IMR-90 (cell line): ENCODE results near the gene MAPRE3. TPM values are rescaled to one million over a fixed set of nuclear protein-coding genes. Genes with fewer than 3 reads are reported as not detected.

Experiments used
- ATAC-seq: fragments of 200-7000 bp; cut with Tn5 transposase; 2 replicates; pipeline ENCODE4 v1.9.1; 2020; ENCODE audit warnings: low read depth, mild to moderate bottlenecking, moderate library complexity
- BruUV-seq: library from RNA; stranded (reverse); fragments of 400-500 nt; replicated peaks from 2 replicates; lab custom pipeline; 2021; lab: Mats Ljungman, UMichigan
- CTCF ChIA-PET: fragments of 300-600 bp; formaldehyde crosslinking; extraction: SDS; loops from one replicate; lab custom pipeline; 2021; ENCODE audit warnings: antibody characterized with exemption; lab: Yijun Ruan, JAX
- POLR2A ChIA-PET: fragments of 300-600 bp; sonication (Branson Sonifier 250); formaldehyde crosslinking; loops from one replicate; lab custom pipeline; 2022; ENCODE audit warnings: antibody characterized with exemption; ENCODE audit not compliant: unreplicated experiment; lab: Charles Lee
- DNase-seq: peaks from one replicate; pipeline ENCODE4 v3.0.0; 2013
- H2AFZ ChIP-seq: replicated peaks from 2 replicates; pipeline ENCODE3; 2013; ENCODE audit warnings: low read length, mild to moderate bottlenecking; ENCODE audit not compliant: poor library complexity
- H2AK5ac ChIP-seq: 2 replicates; pipeline ENCODE4 v1.6.1; 2013; ENCODE audit warnings: low read depth, low read length, inconsistent platforms
- H2AK9ac ChIP-seq: replicated peaks from 2 replicates; pipeline ENCODE3; 2013; ENCODE audit warnings: mild to moderate bottlenecking, low read depth, low read length, moderate library complexity; ENCODE audit not compliant: poor library complexity
- H2BK120ac ChIP-seq: 2 replicates; pipeline ENCODE4 v1.6.1; 2013; ENCODE audit warnings: low read depth, low read length, inconsistent platforms
- H2BK15ac ChIP-seq: 3 replicates; pipeline ENCODE4 v1.6.1; 2013; ENCODE audit warnings: low read depth, low read length, inconsistent platforms
- H2BK20ac ChIP-seq: 2 replicates; pipeline ENCODE4 v1.6.1; 2013; ENCODE audit warnings: low read depth, mild to moderate bottlenecking, inconsistent platforms, low read length, moderate library complexity
- H2BK5ac ChIP-seq: 2 replicates; pipeline ENCODE4 v1.6.1; 2013; ENCODE audit warnings: mild to moderate bottlenecking, low read depth, low read length, inconsistent platforms; ENCODE audit not compliant: poor library complexity, severe bottlenecking
- H3K14ac ChIP-seq: replicated peaks from 2 replicates; pipeline ENCODE4 v1.6.1; 2013; ENCODE audit warnings: low read depth, low read length, inconsistent platforms
- H3K18ac ChIP-seq: 2 replicates; pipeline ENCODE4 v1.6.1; 2013; ENCODE audit warnings: low read depth, low read length, control low read depth
- H3K23ac ChIP-seq: 2 replicates; pipeline ENCODE4 v1.6.1; 2013; ENCODE audit warnings: low read depth, low read length, inconsistent platforms
- H3K27ac ChIP-seq: 2 replicates; pipeline ENCODE4 v1.5.1; 2013; ENCODE audit warnings: mild to moderate bottlenecking, control low read depth, low read length; ENCODE audit not compliant: insufficient read depth
- H3K27me3 ChIP-seq: 2 replicates; pipeline ENCODE4 v1.6.1; 2013; ENCODE audit warnings: low read length; ENCODE audit not compliant: control insufficient read depth, insufficient read depth
- H3K36me3 ChIP-seq: 2 replicates; pipeline ENCODE4 v1.6.1; 2013; ENCODE audit warnings: low read length, mixed read lengths; ENCODE audit not compliant: control insufficient read depth, insufficient read depth
- H3K4ac ChIP-seq: 2 replicates; pipeline ENCODE4 v1.6.1; 2013; ENCODE audit warnings: low read depth, low read length, inconsistent platforms
- H3K4me1 ChIP-seq: 2 replicates; pipeline ENCODE4 v1.6.1; 2013; ENCODE audit warnings: low read length, mixed read lengths; ENCODE audit not compliant: control insufficient read depth, insufficient read depth
- H3K4me2 ChIP-seq: 2 replicates; pipeline ENCODE4 v1.6.1; 2013; ENCODE audit warnings: low read depth, mild to moderate bottlenecking, control low read depth, low read length, moderate library complexity
- H3K4me3 ChIP-seq: 2 replicates; pipeline ENCODE4 v1.5.1; 2013; ENCODE audit warnings: low read depth, mild to moderate bottlenecking, control low read depth, low read length, moderate library complexity; ENCODE audit not compliant: insufficient read depth
- H3K56ac ChIP-seq: 2 replicates; pipeline ENCODE4 v1.6.1; 2013; ENCODE audit warnings: low read length, inconsistent platforms; ENCODE audit not compliant: insufficient read depth; ENCODE audit errors: extremely low read depth
- H3K79me1 ChIP-seq, 2 experiments: 2 replicates each; pipeline ENCODE4 v1.6.1; 2013; ENCODE audit warnings: low read length in 2 of 2, inconsistent platforms in 1 of 2, low read depth in 1 of 2
- H3K9ac ChIP-seq: 2 replicates; pipeline ENCODE4 v1.6.1; 2013; ENCODE audit warnings: low read depth, low read length, control low read depth
- H3K9me1 ChIP-seq: 2 replicates; pipeline ENCODE4 v1.6.1; 2013; ENCODE audit warnings: low read length, inconsistent platforms; ENCODE audit not compliant: insufficient read depth
- H3K9me3 ChIP-seq: 2 replicates; pipeline ENCODE4 v1.6.1; 2013; ENCODE audit warnings: low read length; ENCODE audit not compliant: control insufficient read depth, insufficient read depth
- H4K20me1 ChIP-seq: 2 replicates; pipeline ENCODE4 v1.6.1; 2013; ENCODE audit warnings: low read length, inconsistent platforms; ENCODE audit not compliant: insufficient read depth
- H4K5ac ChIP-seq: 2 replicates; pipeline ENCODE4 v1.6.1; 2013; ENCODE audit warnings: mild to moderate bottlenecking, low read depth, low read length, control low read depth
- H4K8ac ChIP-seq, 2 experiments: 2 replicates each; pipeline ENCODE4 v1.6.1; 2013; ENCODE audit warnings: low read depth in 2 of 2, low read length in 2 of 2, control low read depth in 1 of 2, inconsistent platforms in 1 of 2
- H4K91ac ChIP-seq: 2 replicates; pipeline ENCODE4 v1.6.1; 2013; ENCODE audit warnings: low read depth, low read length, inconsistent platforms; ENCODE audit not compliant: insufficient read depth
- BHLHE40 ChIP-seq: fragments of 150-350 bp; IDR thresholded peaks from 2 replicates; pipeline ENCODE4 v1.6.1; 2016; ENCODE audit warnings: mild to moderate bottlenecking, low read depth, low read length
- MAFK ChIP-seq: IDR thresholded peaks from 2 replicates; pipeline ENCODE4 v1.6.1; 2012; ENCODE audit warnings: low read depth, low read length, improper control_type of control experiment
- MXI1 ChIP-seq: IDR thresholded peaks from 2 replicates; pipeline ENCODE4 v1.6.1; 2012; ENCODE audit warnings: low read depth, mild to moderate bottlenecking, low read length, moderate library complexity, borderline replicate concordance
- POLR2A ChIP-seq: IDR thresholded peaks from 2 replicates; pipeline ENCODE4 v1.6.1; 2012; ENCODE audit warnings: mild to moderate bottlenecking, low read depth, low read length
- RFX5 ChIP-seq: IDR thresholded peaks from 2 replicates; pipeline ENCODE4 v1.8.0; 2012; ENCODE audit warnings: low read depth, mild to moderate bottlenecking, low read length, moderate library complexity
- SMC3 ChIP-seq: fragments of 150-350 bp; IDR thresholded peaks from 2 replicates; pipeline ENCODE4 v1.6.1; 2016; ENCODE audit warnings: low read depth, mild to moderate bottlenecking, antibody characterized with exemption, low read length, moderate library complexity
- USF2 ChIP-seq: fragments of 150-350 bp; IDR thresholded peaks from 2 replicates; pipeline ENCODE4 v1.6.1; 2017; ENCODE audit warnings: mild to moderate bottlenecking, antibody characterized with exemption, low read length, low read depth
- WGBS, 2 experiments: methylation state at CpG; one replicate each; pipeline versions ENCODE4 v1.1.5 to v1.1.7; 2013; ENCODE audit warnings: missing lambda C conversion rate in 2 of 2; ENCODE audit not compliant: insufficient read length in 1 of 2; ENCODE audit errors: extremely low coverage in 2 of 2; 5-methylcytosine and 5-hydroxymethylcytosine counted together
- dilution Hi-C: fragments of 300-500 bp; cut with HindIII; formaldehyde crosslinking; loops from one replicate; pipeline ENCODE4 v1.14.3; 2018; ENCODE audit warnings: low sequenced_read_pairs; ENCODE audit not compliant: unreplicated experiment
- in situ Hi-C: fragments of 300-500 bp; cut with MboI; formaldehyde crosslinking; loops from 3 replicates; pipeline ENCODE4 v1.14.3; 2019; ENCODE audit warnings: low sequenced_read_pairs, inconsistent platforms, mixed read lengths
- intact Hi-C: fragments of 100-400 bp; cut with micrococcal nuclease; formaldehyde crosslinking; loops from 2 replicates; pipeline ENCODE4 v1.10.0; 2022
- polyA plus RNA-seq, 3 experiments: library from polyadenylated mRNA; depleted of rRNA; stranded (reverse); fragments of >200 nt; gene quantifications; 2 replicates each; pipeline ENCODE4 v1.2.3, GENCODE V29; 2012; ENCODE audit warnings: low replicate concordance in 1 of 3
- total RNA-seq: library from RNA; depleted of rRNA; stranded (reverse); fragments of >200 nt; gene quantifications from 2 replicates; pipeline ENCODE4 v1.2.3, GENCODE V29; 2012
- TF ChIP-seq, protein P1 (sequence below): fragments of 150-350 bp; IDR thresholded peaks from 2 replicates; pipeline ENCODE4 v1.6.1; 2016; ENCODE audit warnings: low read depth, mild to moderate bottlenecking, low read length, moderate library complexity, borderline replicate concordance

MAPRE3 gene
- total and polyA plus RNA-seq, 2 of the 4 experiments (the other 2 are of a cell fraction), result 1.8 to 20.3 TPM

DNA sequence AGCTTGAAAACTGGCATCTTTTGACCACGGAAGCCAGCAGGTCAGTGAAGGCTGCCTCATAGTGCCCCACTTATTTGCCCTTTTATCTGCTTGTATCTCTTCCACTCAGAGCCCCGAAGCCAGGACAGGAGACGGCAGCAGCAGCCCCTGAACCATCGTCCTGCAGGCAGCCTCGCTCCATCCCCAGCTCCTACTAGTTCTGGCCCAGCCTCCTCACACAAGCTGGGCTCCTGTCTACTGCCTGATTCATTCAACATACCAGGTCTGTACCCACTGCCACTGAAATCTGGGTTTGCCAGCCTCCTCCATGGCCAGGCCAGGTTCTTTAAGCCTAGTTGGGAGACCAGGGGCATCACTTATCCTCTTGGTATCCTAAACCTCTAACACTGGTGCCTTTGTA is 96.9 kb downstream of the MAPRE3 start:
- Histone ChIP-seq H4K5ac (no peak overlapping the region), H4K8ac (no peak overlapping the region), H3K4me1 (peaks cover 18% of the 10 kb centered on the region; the same call in 1 of the 2 replicates), H3K23ac (no peak overlapping the region), H2AFZ (no peak overlapping the region), H2BK15ac (no peak overlapping the region), H3K4me3 (no peak overlapping the region), H3K18ac (no peak overlapping the region), H3K4ac (no peak overlapping the region), H4K20me1 (peaks cover 20% of the 10 kb centered on the region), H3K14ac (no peak overlapping the region), H3K56ac (no peak overlapping the region), H4K91ac (no peak overlapping the region), H3K9me3 (no peaks in the 10 kb centered on the region), H3K4me2 (no peak overlapping the region), H3K9ac (no peak overlapping the region), H3K79me1 (peaks cover 58 to 81% of the 10 kb centered on the region in 2 experiments), H3K27ac (no peak overlapping the region), H2BK5ac (no peak overlapping the region), H2AK5ac (no peak overlapping the region), H3K27me3 (no peaks in the 10 kb centered on the region), H3K36me3 (peaks cover 35% of the 10 kb centered on the region), H2AK9ac (no peak overlapping the region), H2BK20ac (no peak overlapping the region), H3K9me1 (peaks cover 31% of the 10 kb centered on the region; the same call in 1 of the 2 replicates), H2BK120ac (no peak overlapping the region)
- ChIA-PET CTCF (no interaction called here), POLR2A (interaction anchor here (1.3 kb wide), 1 partner anchor 9 kb away, joined by 3 read pairs; no protein-coding TSS in a partner anchor)
- in situ Hi-C loops (no loop called here), intact Hi-C loops (no loop called here), dilution Hi-C loops (no loop called here)
- WGBS, 2 experiments, result 94% methylated on average over 3 of the region's 5 CpGs; no CpG with 5 or more reads in 1 of the 2 experiments
- TF ChIP-seq POLR2A (no peak), SMC3 (no peak), MAFK (no peak), BHLHE40 (no peak), MXI1 (no peak), USF2 (no peak), RFX5 (no peak)
- TF ChIP-seq, protein P1, sequence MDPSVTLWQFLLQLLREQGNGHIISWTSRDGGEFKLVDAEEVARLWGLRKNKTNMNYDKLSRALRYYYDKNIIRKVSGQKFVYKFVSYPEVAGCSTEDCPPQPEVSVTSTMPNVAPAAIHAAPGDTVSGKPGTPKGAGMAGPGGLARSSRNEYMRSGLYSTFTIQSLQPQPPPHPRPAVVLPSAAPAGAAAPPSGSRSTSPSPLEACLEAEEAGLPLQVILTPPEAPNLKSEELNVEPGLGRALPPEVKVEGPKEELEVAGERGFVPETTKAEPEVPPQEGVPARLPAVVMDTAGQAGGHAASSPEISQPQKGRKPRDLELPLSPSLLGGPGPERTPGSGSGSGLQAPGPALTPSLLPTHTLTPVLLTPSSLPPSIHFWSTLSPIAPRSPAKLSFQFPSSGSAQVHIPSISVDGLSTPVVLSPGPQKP, result no peak
- ATAC-seq (no peak), DNase-seq (no peak)
- BruUV-seq, result no TSS peak
